GM23338 (cell line): Measurements from ENCODE around the gene EP300. TPM values are rescaled to one million over a fixed set of nuclear protein-coding genes. Genes with fewer than 3 reads are reported as not detected.

ENCODE experiments used
- ATAC-seq: fragments of 200-7000 bp; cut with Tn5 transposase; 3 replicates; pipeline ENCODE4 v1.9.1; 2020
- DNase-seq: peaks from one replicate; pipeline ENCODE4 v3.0.0-alpha.2; 2015; ENCODE audit warnings: low spot score
- H2AFZ ChIP-seq: fragments of 200-600 bp; sonication (generic); 2 replicates; pipeline ENCODE4 v1.8.0; 2016; ENCODE audit warnings: antibody characterized with exemption, mild to moderate bottlenecking, moderate library complexity
- H3F3A ChIP-seq: fragments of 200-600 bp; sonication (generic); replicated peaks from 2 replicates; pipeline ENCODE4 v1.8.0; 2017; ENCODE audit warnings: antibody characterized with exemption, mixed run types, low read depth
- H3K27ac ChIP-seq: fragments of 200-600 bp; sonication (generic); 2 replicates; pipeline ENCODE4 v1.6.1; 2016; ENCODE audit warnings: low read depth
- H3K27me3 ChIP-seq: fragments of 200-600 bp; sonication (generic); 2 replicates; pipeline ENCODE4 v1.8.0; 2016; ENCODE audit warnings: mild to moderate bottlenecking, mixed run types, moderate library complexity; ENCODE audit not compliant: insufficient read depth
- H3K36me3 ChIP-seq: fragments of 200-600 bp; sonication (generic); 2 replicates; pipeline ENCODE4 v1.8.0; 2016; ENCODE audit warnings: mild to moderate bottlenecking; ENCODE audit not compliant: insufficient read depth
- H3K4me1 ChIP-seq: fragments of 200-600 bp; sonication (generic); 2 replicates; pipeline ENCODE4 v1.8.0; 2016; ENCODE audit warnings: mild to moderate bottlenecking, moderate library complexity; ENCODE audit not compliant: insufficient read depth
- H3K4me2 ChIP-seq: fragments of 200-600 bp; sonication (generic); 2 replicates; pipeline ENCODE4 v1.7.1; 2017; ENCODE audit warnings: mixed run types
- H3K4me3 ChIP-seq: fragments of 200-600 bp; sonication (generic); 2 replicates; pipeline ENCODE4 v1.6.1; 2016; ENCODE audit warnings: mixed run types
- H3K79me2 ChIP-seq: fragments of 200-600 bp; sonication (generic); replicated peaks from 2 replicates; pipeline ENCODE4 v1.8.0; 2017; ENCODE audit warnings: mild to moderate bottlenecking; ENCODE audit not compliant: insufficient read depth
- H3K9me2 ChIP-seq: fragments of 200-600 bp; sonication (generic); 2 replicates; pipeline ENCODE4 v1.8.0; 2017; ENCODE audit not compliant: insufficient read depth
- H4K20me1 ChIP-seq: fragments of 200-600 bp; sonication (generic); replicated peaks from 2 replicates; pipeline ENCODE4 v1.8.0; 2017; ENCODE audit warnings: mild to moderate bottlenecking; ENCODE audit not compliant: insufficient read depth
- H3K27ac Mint-ChIP-seq: 2 replicates; pipeline ENCODE4 v1.8.0; 2020; ENCODE audit warnings: inconsistent platforms, mild to moderate bottlenecking, moderate library complexity, mixed read lengths
- H3K27me3 Mint-ChIP-seq: 3 replicates; pipeline ENCODE4 v1.8.0; 2022; ENCODE audit warnings: low read depth, mild to moderate bottlenecking, moderate library complexity, mixed read lengths, inconsistent platforms; ENCODE audit not compliant: insufficient read depth, poor library complexity
- H3K36me3 Mint-ChIP-seq: 3 replicates; pipeline ENCODE4 v1.8.0; 2021; ENCODE audit warnings: low read depth, mild to moderate bottlenecking, inconsistent platforms, moderate library complexity, mixed read lengths
- H3K4me1 Mint-ChIP-seq: 3 replicates; pipeline ENCODE4 v1.8.0; 2020; ENCODE audit warnings: mild to moderate bottlenecking, inconsistent platforms, mixed read lengths
- H3K4me3 Mint-ChIP-seq: 3 replicates; pipeline ENCODE4 v1.8.0; 2021; ENCODE audit warnings: moderate library complexity, mild to moderate bottlenecking, inconsistent platforms, mixed read lengths
- H3K9me3 Mint-ChIP-seq: 3 replicates; pipeline ENCODE4 v1.8.0; 2020; ENCODE audit warnings: moderate library complexity, mild to moderate bottlenecking, inconsistent platforms, mixed read lengths
- CREB1 ChIP-seq: fragments of 250-450 bp; sonication (Bioruptor Pico); IDR thresholded peaks from 2 replicates; pipeline ENCODE4 v1.5.0; 2020; ENCODE audit warnings: low read depth, mild to moderate bottlenecking, moderate library complexity
- CTCF ChIP-seq, 2 experiments: fragments of 200-600 bp in 1 of 2; sonication (generic) in 1 of 2; conservative IDR thresholded peaks; 2 replicates each; pipeline versions ENCODE4 v1.5.1 to v1.6.1; 2016 to 2017; ENCODE audit warnings: antibody characterized with exemption in 2 of 2, low read depth in 2 of 2, mild to moderate bottlenecking in 2 of 2, moderate library complexity in 1 of 2
- ETS1 ChIP-seq: IDR thresholded peaks from 2 replicates; pipeline ENCODE4 v1.6.1; 2016; ENCODE audit warnings: antibody characterized with exemption
- EZH2 ChIP-seq: fragments of 200-600 bp; sonication (generic); IDR thresholded peaks from one replicate; pipeline ENCODE4 v1.8.0; 2017; ENCODE audit warnings: antibody characterized with exemption, mild to moderate bottlenecking, low read depth; ENCODE audit not compliant: unreplicated experiment
- EZH2phosphoT487 ChIP-seq: fragments of 200-600 bp; sonication (generic); IDR thresholded peaks from one replicate; pipeline ENCODE4 v1.8.1; 2018; ENCODE audit warnings: antibody characterized with exemption; ENCODE audit not compliant: unreplicated experiment
- JUNB ChIP-seq: IDR thresholded peaks from one replicate; pipeline ENCODE4 v1.6.1; 2016; ENCODE audit warnings: antibody characterized with exemption; ENCODE audit not compliant: unreplicated experiment
- NANOG ChIP-seq: IDR thresholded peaks from 2 replicates; pipeline ENCODE4 v1.6.1; 2016; ENCODE audit warnings: antibody characterized with exemption, borderline replicate concordance
- POLR2AphosphoS5 ChIP-seq: IDR thresholded peaks from 2 replicates; pipeline ENCODE4 v1.6.1; 2016; ENCODE audit warnings: antibody characterized with exemption, low read depth
- REST ChIP-seq: IDR thresholded peaks from one replicate; pipeline ENCODE4 v1.6.1; 2018; ENCODE audit warnings: antibody characterized with exemption; ENCODE audit not compliant: unreplicated experiment
- STAT1 ChIP-seq: IDR thresholded peaks from one replicate; pipeline ENCODE4 v1.6.1; 2016; ENCODE audit warnings: antibody characterized with exemption; ENCODE audit not compliant: unreplicated experiment
- ZNF114 ChIP-seq: fragments of 250-450 bp; sonication (Bioruptor Pico); IDR thresholded peaks from 2 replicates; pipeline ENCODE4 v1.5.0; 2020; ENCODE audit warnings: mild to moderate bottlenecking, moderate library complexity
- ZNF331 ChIP-seq: fragments of 250-450 bp; sonication (Bioruptor Pico); IDR thresholded peaks from 2 replicates; pipeline ENCODE4 v1.5.0; 2020; ENCODE audit warnings: low read depth, mild to moderate bottlenecking, moderate library complexity
- ZNF462 ChIP-seq: fragments of 250-450 bp; sonication (Bioruptor Pico); IDR thresholded peaks from 2 replicates; pipeline ENCODE4 v1.5.0; 2020; ENCODE audit warnings: mild to moderate bottlenecking, moderate library complexity
- polyA plus RNA-seq: library from polyadenylated mRNA; unstranded; fragments of >200 nt; fragmentation: Nextera tagmentation; extraction: Ambion mirVana; gene quantifications from 2 replicates; pipeline ENCODE4 v1.2.1, GENCODE V29; 2016
- total RNA-seq: library from RNA; depleted of rRNA; stranded (reverse); fragments of >200 nt; shearing (Covaris generic); gene quantifications from 2 replicates; pipeline ENCODE4 v1.2.3, GENCODE V29; 2014

Gene EP300
- total and polyA plus RNA-seq, 2 experiments from 2014 or later, result 40.7 to 129 TPM

- Mint-ChIP-seq H3K4me1 (no peaks in the 10 kb centered on the region), H3K9me3 (no peaks in the 10 kb centered on the region), H3K27ac (no peak overlapping the region), H3K27me3 (peaks cover 5% of the 10 kb centered on the region), H3K4me3 (no peak overlapping the region), H3K36me3 (no peaks in the 10 kb centered on the region)
- DNase-seq (no peak), ATAC-seq (no peak)
- no peaks in the 10 kb centered on the region for H3K27me3 ChIP-seq
- no peak for TF ChIP-seq EZH2phosphoT487
- no peak for TF ChIP-seq ZNF114 (CRISPR knock-in tag)
- no peak for TF ChIP-seq CTCF (conservative IDR thresholded peaks at IDR 0.05; ENCODE audit: low read depth in 2 of 2)
- no peak for TF ChIP-seq POLR2AphosphoS5
- TF ChIP-seq ZNF331 (CRISPR knock-in tag), result no peak
- no peak for TF ChIP-seq JUNB
- no peak for TF ChIP-seq EZH2
- TF ChIP-seq NANOG, result no peak
- no peak for TF ChIP-seq STAT1
- TF ChIP-seq ETS1, result no peak
- TF ChIP-seq CREB1, result no peak
- no peak for TF ChIP-seq ZNF462 (CRISPR knock-in tag)
- no peak for TF ChIP-seq REST
- H3K79me2 ChIP-seq, result no peaks in the 10 kb centered on the region
- no peaks in the 10 kb centered on the region for H3K9me2 ChIP-seq
- H3K4me2 ChIP-seq, result no peak overlapping the region
- no peaks in the 10 kb centered on the region for H3K36me3 ChIP-seq
- H3K4me3 ChIP-seq, result no peak overlapping the region
- no peaks in the 10 kb centered on the region for H3F3A ChIP-seq
- H2AFZ ChIP-seq, result no peak overlapping the region
- H3K4me1 ChIP-seq, result no peaks in the 10 kb centered on the region
- no peaks in the 10 kb centered on the region for H4K20me1 ChIP-seq
- no peak overlapping the region for H3K27ac ChIP-seq
Measured at GRCh38 chr22:41075946-41076345, 16.4 kb upstream of the EP300 start.
